SK-N-SH treated with all-trans-retinoic acid at 6 μM for 48 hours (cell line): Measurements from ENCODE around the gene CTBP2.

ENCODE experiments used
- ATAC-seq: fragments of 200-7000 bp; cut with Tn5 transposase; 3 replicates; pipeline ENCODE4 v1.9.1; 2020; ENCODE audit warnings: mild to moderate bottlenecking, moderate library complexity
- ARNTL ChIP-seq: fragments of 450-650 bp; formaldehyde crosslinking; IDR thresholded peaks from 2 replicates; pipeline ENCODE4 v1.5.0; 2020; ENCODE audit warnings: low read depth, mild to moderate bottlenecking, moderate library complexity, borderline replicate concordance
- CSDC2 ChIP-seq: fragments of 250-450 bp; sonication (Bioruptor Pico); IDR thresholded peaks from 2 replicates; pipeline ENCODE4 v1.5.0; 2020; ENCODE audit warnings: mild to moderate bottlenecking, moderate library complexity
- ESRRG ChIP-seq: fragments of 250-450 bp; sonication (Bioruptor Pico); IDR thresholded peaks from 2 replicates; pipeline ENCODE4 v1.6.1; 2021; ENCODE audit warnings: mild to moderate bottlenecking
- GLIS3 ChIP-seq: fragments of 250-450 bp; sonication (Bioruptor Pico); IDR thresholded peaks from 2 replicates; pipeline ENCODE4 v1.5.0; 2020; ENCODE audit warnings: mild to moderate bottlenecking, moderate library complexity
- ISL1 ChIP-seq: fragments of 250-450 bp; sonication (Bioruptor Pico); IDR thresholded peaks from 2 replicates; pipeline ENCODE4 v2.1.2; 2022; ENCODE audit warnings: mild to moderate bottlenecking, moderate library complexity
- OSR1 ChIP-seq: fragments of 250-450 bp; sonication (Bioruptor Pico); IDR thresholded peaks from 2 replicates; pipeline ENCODE4 v1.8.0; 2022; ENCODE audit warnings: moderate library complexity, mild to moderate bottlenecking, inconsistent platforms
- PPARA ChIP-seq: fragments of 250-450 bp; sonication (Bioruptor Pico); IDR thresholded peaks from 2 replicates; pipeline ENCODE4 v1.5.0; 2020; ENCODE audit warnings: mild to moderate bottlenecking, borderline replicate concordance
- RARB ChIP-seq: fragments of 250-450 bp; sonication (Bioruptor Pico); IDR thresholded peaks from 2 replicates; pipeline ENCODE4 v1.8.0; 2021; ENCODE audit warnings: mild to moderate bottlenecking, moderate library complexity
- SNAI2 ChIP-seq: fragments of 250-450 bp; sonication (Bioruptor Pico); IDR thresholded peaks from 2 replicates; pipeline ENCODE4 v1.5.0; 2020; ENCODE audit warnings: mild to moderate bottlenecking, moderate library complexity
- ZC3H10 ChIP-seq: fragments of 250-450 bp; sonication (Bioruptor Pico); IDR thresholded peaks from 2 replicates; pipeline ENCODE4 v1.5.1; 2021; ENCODE audit warnings: mild to moderate bottlenecking, moderate library complexity
- ZFP3 ChIP-seq: fragments of 250-450 bp; sonication (Bioruptor Pico); IDR thresholded peaks from 2 replicates; pipeline ENCODE4 v1.5.0; 2020; ENCODE audit warnings: mild to moderate bottlenecking, moderate library complexity
- ZFP30 ChIP-seq: fragments of 450-650 bp; formaldehyde crosslinking; IDR thresholded peaks from 2 replicates; pipeline ENCODE4 v1.5.0; 2022; ENCODE audit warnings: mild to moderate bottlenecking, moderate library complexity
- ZNF8 ChIP-seq: fragments of 450-650 bp; formaldehyde crosslinking; IDR thresholded peaks from 2 replicates; pipeline ENCODE4 v1.5.0; 2020; ENCODE audit warnings: mild to moderate bottlenecking, moderate library complexity
- TF ChIP-seq, protein P1 (sequence below): fragments of 250-450 bp; sonication (Bioruptor Pico); IDR thresholded peaks from 2 replicates; pipeline ENCODE4 v1.8.0; 2021; ENCODE audit warnings: low read depth, mild to moderate bottlenecking, moderate library complexity, borderline replicate concordance
- TF ChIP-seq, protein P2 (sequence below): fragments of 250-450 bp; sonication (Bioruptor Pico); IDR thresholded peaks from 2 replicates; pipeline ENCODE4 v1.8.0; 2020; ENCODE audit warnings: mild to moderate bottlenecking, moderate library complexity, borderline replicate concordance
- TF ChIP-seq, protein P3 (sequence below): fragments of 250-450 bp; sonication (Bioruptor Pico); IDR thresholded peaks from 2 replicates; pipeline ENCODE4 v1.5.0; 2020; ENCODE audit warnings: mild to moderate bottlenecking, moderate library complexity
- TF ChIP-seq, protein P4 (sequence below): fragments of 250-450 bp; sonication (Bioruptor Pico); IDR thresholded peaks from 2 replicates; pipeline ENCODE4 v1.5.1; 2021; ENCODE audit warnings: mild to moderate bottlenecking, moderate library complexity
- TF ChIP-seq, protein P5 (sequence below): fragments of 250-450 bp; sonication (Bioruptor Pico); IDR thresholded peaks from 2 replicates; pipeline ENCODE4 v1.5.1; 2020; ENCODE audit warnings: low read depth, mild to moderate bottlenecking, moderate library complexity

The CTBP2 gene

DNA sequence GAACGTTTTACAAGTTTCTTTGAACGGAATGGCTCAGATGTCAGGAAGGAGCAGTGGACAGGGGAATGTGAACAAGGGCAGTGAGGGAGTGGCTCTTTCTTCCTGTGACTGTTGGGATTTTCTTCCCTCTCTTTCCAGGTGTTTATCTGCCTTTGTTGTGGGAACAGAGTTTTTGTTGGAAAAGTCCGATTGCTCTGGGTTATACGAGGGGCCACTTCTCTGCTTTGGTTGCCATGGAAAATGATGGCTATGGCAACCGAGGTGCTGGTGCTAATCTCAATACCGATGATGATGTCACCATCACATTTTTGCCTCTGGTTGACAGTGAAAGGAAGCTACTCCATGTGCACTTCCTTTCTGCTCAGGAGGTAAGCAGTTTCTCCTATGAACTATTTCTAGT is 177.0 kb downstream of the CTBP2 start:
- no peak for TF ChIP-seq ZFP3 (CRISPR knock-in tag)
- no peak for TF ChIP-seq ESRRG (CRISPR knock-in tag)
- TF ChIP-seq, protein P1, sequence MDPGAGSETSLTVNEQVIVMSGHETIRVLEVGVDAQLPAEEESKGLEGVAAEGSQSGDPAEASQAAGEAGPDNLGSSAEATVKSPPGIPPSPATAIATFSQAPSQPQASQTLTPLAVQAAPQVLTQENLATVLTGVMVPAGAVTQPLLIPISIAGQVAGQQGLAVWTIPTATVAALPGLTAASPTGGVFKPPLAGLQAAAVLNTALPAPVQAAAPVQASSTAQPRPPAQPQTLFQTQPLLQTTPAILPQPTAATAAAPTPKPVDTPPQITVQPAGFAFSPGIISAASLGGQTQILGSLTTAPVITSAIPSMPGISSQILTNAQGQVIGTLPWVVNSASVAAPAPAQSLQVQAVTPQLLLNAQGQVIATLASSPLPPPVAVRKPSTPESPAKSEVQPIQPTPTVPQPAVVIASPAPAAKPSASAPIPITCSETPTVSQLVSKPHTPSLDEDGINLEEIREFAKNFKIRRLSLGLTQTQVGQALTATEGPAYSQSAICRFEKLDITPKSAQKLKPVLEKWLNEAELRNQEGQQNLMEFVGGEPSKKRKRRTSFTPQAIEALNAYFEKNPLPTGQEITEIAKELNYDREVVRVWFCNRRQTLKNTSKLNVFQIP (CRISPR knock-in tag), result no peak
- no peak for TF ChIP-seq ZNF8 (CRISPR knock-in tag)
- TF ChIP-seq CSDC2 (CRISPR knock-in tag), result no peak
- no peak for TF ChIP-seq OSR1
- TF ChIP-seq, protein P2, sequence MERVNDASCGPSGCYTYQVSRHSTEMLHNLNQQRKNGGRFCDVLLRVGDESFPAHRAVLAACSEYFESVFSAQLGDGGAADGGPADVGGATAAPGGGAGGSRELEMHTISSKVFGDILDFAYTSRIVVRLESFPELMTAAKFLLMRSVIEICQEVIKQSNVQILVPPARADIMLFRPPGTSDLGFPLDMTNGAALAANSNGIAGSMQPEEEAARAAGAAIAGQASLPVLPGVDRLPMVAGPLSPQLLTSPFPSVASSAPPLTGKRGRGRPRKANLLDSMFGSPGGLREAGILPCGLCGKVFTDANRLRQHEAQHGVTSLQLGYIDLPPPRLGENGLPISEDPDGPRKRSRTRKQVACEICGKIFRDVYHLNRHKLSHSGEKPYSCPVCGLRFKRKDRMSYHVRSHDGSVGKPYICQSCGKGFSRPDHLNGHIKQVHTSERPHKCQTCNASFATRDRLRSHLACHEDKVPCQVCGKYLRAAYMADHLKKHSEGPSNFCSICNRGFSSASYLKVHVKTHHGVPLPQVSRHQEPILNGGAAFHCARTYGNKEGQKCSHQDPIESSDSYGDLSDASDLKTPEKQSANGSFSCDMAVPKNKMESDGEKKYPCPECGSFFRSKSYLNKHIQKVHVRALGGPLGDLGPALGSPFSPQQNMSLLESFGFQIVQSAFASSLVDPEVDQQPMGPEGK (CRISPR knock-in tag), result no peak
- TF ChIP-seq ZC3H10 (CRISPR knock-in tag), result no peak
- TF ChIP-seq ARNTL (CRISPR knock-in tag), result no peak
- TF ChIP-seq, protein P3, sequence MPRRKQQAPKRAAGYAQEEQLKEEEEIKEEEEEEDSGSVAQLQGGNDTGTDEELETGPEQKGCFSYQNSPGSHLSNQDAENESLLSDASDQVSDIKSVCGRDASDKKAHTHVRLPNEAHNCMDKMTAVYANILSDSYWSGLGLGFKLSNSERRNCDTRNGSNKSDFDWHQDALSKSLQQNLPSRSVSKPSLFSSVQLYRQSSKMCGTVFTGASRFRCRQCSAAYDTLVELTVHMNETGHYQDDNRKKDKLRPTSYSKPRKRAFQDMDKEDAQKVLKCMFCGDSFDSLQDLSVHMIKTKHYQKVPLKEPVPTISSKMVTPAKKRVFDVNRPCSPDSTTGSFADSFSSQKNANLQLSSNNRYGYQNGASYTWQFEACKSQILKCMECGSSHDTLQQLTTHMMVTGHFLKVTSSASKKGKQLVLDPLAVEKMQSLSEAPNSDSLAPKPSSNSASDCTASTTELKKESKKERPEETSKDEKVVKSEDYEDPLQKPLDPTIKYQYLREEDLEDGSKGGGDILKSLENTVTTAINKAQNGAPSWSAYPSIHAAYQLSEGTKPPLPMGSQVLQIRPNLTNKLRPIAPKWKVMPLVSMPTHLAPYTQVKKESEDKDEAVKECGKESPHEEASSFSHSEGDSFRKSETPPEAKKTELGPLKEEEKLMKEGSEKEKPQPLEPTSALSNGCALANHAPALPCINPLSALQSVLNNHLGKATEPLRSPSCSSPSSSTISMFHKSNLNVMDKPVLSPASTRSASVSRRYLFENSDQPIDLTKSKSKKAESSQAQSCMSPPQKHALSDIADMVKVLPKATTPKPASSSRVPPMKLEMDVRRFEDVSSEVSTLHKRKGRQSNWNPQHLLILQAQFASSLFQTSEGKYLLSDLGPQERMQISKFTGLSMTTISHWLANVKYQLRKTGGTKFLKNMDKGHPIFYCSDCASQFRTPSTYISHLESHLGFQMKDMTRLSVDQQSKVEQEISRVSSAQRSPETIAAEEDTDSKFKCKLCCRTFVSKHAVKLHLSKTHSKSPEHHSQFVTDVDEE, result no peak
- no peak for TF ChIP-seq RARB (CRISPR knock-in tag)
- TF ChIP-seq, protein P4, sequence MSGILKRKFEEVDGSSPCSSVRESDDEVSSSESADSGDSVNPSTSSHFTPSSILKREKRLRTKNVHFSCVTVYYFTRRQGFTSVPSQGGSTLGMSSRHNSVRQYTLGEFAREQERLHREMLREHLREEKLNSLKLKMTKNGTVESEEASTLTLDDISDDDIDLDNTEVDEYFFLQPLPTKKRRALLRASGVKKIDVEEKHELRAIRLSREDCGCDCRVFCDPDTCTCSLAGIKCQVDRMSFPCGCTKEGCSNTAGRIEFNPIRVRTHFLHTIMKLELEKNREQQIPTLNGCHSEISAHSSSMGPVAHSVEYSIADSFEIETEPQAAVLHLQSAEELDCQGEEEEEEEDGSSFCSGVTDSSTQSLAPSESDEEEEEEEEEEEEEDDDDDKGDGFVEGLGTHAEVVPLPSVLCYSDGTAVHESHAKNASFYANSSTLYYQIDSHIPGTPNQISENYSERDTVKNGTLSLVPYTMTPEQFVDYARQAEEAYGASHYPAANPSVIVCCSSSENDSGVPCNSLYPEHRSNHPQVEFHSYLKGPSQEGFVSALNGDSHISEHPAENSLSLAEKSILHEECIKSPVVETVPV (CRISPR knock-in tag), result no peak
- TF ChIP-seq SNAI2, result no peak
- TF ChIP-seq ZFP30 (CRISPR knock-in tag), result no peak
- no peak for TF ChIP-seq PPARA (CRISPR knock-in tag)

DNA sequence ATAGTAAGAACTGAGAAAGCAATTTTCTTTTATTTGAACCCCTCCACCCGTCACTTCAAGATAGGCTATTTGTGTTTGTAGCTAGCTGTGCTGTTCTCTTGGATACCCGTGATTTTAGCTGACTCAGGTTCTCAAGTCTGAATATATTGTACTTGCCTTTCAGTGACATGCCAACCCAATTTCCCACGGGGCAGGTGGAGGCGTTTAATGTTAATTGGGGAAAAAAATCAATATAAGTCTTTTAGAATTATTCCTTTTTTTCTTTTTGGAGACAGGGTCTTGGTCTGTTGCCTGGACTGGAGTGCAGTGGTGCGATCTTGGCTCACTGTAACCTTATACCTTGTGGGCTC is 182.0 kb downstream of the CTBP2 start:
- TF ChIP-seq ZFP30 (CRISPR knock-in tag), result no peak
- TF ChIP-seq, protein P2 (CRISPR knock-in tag), result no peak
- ATAC-seq, result no peak

More for the DNA sequence above, 177.0 kb downstream of the CTBP2 start:
- ATAC-seq, result no peak

DNA sequence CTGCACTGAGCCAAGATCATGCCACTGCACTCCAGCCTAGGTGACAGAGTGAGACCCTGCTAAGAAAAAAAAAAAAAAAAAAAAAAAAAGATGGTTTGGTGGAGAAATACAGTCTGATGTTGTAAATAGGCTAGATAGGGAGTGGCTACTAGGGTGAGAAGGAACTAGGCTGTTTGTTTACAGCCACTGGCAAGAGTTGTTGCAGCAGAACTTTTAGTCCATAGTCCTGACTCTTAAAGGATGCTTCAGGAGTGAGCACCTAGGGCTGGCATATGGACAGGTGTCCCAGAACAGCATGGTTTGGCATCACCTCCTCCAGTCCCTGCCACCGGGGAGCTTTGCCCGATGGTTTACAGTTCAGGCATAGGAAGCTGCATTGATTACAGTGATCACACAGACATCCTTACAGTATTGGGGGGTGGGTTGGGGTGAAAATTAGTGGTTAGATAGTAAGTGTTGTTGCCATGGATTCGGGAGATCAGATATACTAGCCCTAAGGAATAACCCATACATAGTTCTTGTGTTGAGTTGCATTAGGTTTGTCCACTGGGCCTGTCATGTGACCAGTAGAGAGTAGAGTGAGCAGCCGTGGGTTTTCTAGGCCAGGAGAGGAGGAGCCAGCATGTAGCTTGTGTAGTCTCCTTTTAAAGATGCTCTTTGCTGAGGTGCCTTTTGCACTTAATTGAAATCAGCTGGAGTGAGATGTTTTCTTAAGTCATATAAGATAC is 182.6 kb downstream of the CTBP2 start:
- peak; percentile 63 for ATAC-seq
- TF ChIP-seq, protein P2 (CRISPR knock-in tag), result no peak
- TF ChIP-seq GLIS3 (CRISPR knock-in tag) (no peak), ZFP30 (CRISPR knock-in tag) (no peak), ZC3H10 (CRISPR knock-in tag) (no peak), ISL1 (CRISPR knock-in tag) (no peak), PPARA (CRISPR knock-in tag) (no peak), ZFP3 (CRISPR knock-in tag) (no peak), ZNF8 (CRISPR knock-in tag) (no peak)
- TF ChIP-seq, protein P5, sequence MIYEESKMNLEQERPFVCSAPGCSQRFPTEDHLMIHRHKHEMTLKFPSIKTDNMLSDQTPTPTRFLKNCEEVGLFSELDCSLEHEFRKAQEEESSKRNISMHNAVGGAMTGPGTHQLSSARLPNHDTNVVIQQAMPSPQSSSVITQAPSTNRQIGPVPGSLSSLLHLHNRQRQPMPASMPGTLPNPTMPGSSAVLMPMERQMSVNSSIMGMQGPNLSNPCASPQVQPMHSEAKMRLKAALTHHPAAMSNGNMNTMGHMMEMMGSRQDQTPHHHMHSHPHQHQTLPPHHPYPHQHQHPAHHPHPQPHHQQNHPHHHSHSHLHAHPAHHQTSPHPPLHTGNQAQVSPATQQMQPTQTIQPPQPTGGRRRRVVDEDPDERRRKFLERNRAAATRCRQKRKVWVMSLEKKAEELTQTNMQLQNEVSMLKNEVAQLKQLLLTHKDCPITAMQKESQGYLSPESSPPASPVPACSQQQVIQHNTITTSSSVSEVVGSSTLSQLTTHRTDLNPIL (CRISPR knock-in tag), result no peak
- TF ChIP-seq, protein P4 (CRISPR knock-in tag), result no peak
- TF ChIP-seq, protein P3, result no peak
